ENCODE data around the gene CYP2U1.

The CYP2U1 gene

DNA sequence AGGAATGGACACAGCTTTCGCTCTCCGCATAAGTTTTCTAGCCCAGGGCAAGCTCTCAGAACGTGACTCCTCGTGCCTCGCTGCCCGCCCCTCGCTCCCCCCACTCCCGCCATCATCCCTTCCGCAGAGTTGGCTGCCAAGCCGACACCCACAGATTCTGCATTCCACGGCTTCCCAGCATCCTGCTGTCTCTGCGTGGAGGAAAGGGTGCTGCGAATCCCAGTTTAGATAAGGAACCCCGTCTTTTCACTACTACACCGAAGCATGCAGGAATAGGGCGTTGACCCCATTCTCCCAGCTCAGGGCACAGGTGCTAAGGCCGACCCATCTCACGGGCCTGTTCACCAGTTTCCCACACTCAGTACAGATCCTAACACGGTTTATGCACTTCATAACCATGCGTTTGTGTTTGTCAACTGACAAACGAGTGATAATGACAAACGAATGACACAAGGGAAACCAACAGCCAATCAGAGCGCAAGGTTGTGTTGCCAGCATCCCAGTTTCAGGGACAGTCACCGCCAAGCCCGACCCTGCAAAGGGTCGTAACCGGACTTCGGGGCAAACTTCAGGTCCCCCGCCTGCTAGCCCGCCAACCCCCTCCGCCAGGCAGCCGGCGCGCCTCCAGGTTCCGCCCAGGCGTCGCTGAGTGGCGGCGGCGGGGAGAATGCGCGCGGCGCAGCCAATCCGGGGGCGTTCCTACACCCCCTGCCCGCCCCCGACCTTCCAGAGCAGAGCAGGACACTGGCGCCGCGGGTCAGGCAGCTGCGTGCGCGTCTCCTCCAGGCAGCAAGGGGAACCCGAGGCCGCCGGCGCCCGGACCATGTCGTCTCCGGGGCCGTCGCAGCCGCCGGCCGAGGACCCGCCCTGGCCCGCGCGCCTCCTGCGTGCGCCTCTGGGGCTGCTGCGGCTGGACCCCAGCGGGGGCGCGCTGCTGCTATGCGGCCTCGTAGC lies at the start of gene CYP2U1:
Gene CYP2U1, plus strand, starts transcription at position 729 of the 954 bp plus-strand sequence. Its CDS starts 95 bp downstream, at position 824.
- TF ChIP-seq, protein P1, sequence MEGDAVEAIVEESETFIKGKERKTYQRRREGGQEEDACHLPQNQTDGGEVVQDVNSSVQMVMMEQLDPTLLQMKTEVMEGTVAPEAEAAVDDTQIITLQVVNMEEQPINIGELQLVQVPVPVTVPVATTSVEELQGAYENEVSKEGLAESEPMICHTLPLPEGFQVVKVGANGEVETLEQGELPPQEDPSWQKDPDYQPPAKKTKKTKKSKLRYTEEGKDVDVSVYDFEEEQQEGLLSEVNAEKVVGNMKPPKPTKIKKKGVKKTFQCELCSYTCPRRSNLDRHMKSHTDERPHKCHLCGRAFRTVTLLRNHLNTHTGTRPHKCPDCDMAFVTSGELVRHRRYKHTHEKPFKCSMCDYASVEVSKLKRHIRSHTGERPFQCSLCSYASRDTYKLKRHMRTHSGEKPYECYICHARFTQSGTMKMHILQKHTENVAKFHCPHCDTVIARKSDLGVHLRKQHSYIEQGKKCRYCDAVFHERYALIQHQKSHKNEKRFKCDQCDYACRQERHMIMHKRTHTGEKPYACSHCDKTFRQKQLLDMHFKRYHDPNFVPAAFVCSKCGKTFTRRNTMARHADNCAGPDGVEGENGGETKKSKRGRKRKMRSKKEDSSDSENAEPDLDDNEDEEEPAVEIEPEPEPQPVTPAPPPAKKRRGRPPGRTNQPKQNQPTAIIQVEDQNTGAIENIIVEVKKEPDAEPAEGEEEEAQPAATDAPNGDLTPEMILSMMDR (IDR thresholded peaks at IDR 0.05) = peak; percentile 17
- H3K4me3 ChIP-seq (ENCODE audit: low read depth in 1 of 2, low read length in 1 of 2) = peak within 1 kb of the TSS; percentile 50 to 68
- no peak within 1 kb of the TSS for H3K27ac ChIP-seq

DNA sequence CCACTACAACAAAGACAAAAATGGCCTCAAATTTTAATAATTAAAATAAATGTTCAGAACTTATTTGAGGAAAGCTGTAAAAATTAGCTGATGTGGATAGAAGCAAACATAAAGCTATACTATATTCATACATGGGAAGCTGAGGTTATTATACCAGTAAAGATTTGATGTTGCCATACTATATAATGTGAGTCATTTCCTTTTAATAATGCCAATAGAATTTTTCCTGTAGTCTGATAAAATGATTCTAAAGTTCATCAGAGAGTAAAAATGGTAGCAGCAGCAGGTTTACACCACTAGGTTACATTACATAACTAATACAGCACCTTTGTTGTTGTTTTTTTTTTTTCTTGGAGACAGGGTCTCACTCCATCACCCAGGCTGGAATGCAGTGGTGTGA lies 45.5 kb upstream of the CYP2U1 start:
- Histone ChIP-seq H3K4me1 (ENCODE audit: control insufficient read depth in 1 of 2, insufficient read depth in 1 of 2, low read depth in 1 of 2, low read length in 1 of 2) (no peaks in the 10 kb centered on the region), H3K36me3 (no peaks in the 10 kb centered on the region), H3K27ac (no peak overlapping the region), H3K27me3 (no peaks in the 10 kb centered on the region), H3K4me3 (ENCODE audit: low read depth in 1 of 2, low read length in 1 of 2) (no peak overlapping the region), H3K9me3 (no peaks in the 10 kb centered on the region)
- TF ChIP-seq, protein P1 (IDR thresholded peaks at IDR 0.05) = no peak

More for the DNA sequence above, at the start of gene CYP2U1:
- Histone ChIP-seq H3K27me3 (peaks cover 60% of the 10 kb centered on the region), H3K9me3 (no peaks in the 10 kb centered on the region), H3K4me1 (ENCODE audit: control insufficient read depth in 1 of 2, insufficient read depth in 1 of 2, low read depth in 1 of 2, low read length in 1 of 2) (peaks cover 14 to 17% of the 10 kb centered on the region in 2 experiments), H3K36me3 (no peaks in the 10 kb centered on the region)

DNA sequence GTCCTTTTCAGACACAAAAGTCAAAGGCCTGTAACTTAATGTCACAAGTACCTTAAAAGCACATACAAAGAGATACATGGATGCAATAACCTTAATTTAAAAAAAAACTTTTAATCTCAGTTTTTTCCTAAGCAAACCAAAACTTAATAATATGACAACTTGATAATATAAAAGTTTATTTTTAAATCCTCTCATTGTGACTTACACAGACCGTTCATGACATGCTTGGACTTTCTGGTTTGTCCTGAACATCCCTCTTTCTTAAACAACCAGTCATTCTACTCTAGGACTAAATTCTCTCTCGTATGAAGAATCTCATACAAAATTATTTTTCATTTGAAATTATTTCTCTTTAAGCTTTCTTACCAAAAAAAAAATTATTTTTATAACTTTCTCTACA lies 43.1 kb upstream of the CYP2U1 start:
- Histone ChIP-seq H3K27me3 (no peaks in the 10 kb centered on the region), H3K36me3 (no peaks in the 10 kb centered on the region), H3K27ac (no peak overlapping the region), H3K4me3 (ENCODE audit: low read depth in 1 of 2, low read length in 1 of 2) (no peak overlapping the region), H3K4me1 (ENCODE audit: control insufficient read depth in 1 of 2, insufficient read depth in 1 of 2, low read depth in 1 of 2, low read length in 1 of 2) (peaks cover under 1 to 4% of the 10 kb centered on the region in 2 experiments), H3K9me3 (no peaks in the 10 kb centered on the region)
- TF ChIP-seq, protein P1 (IDR thresholded peaks at IDR 0.05) = no peak

DNA sequence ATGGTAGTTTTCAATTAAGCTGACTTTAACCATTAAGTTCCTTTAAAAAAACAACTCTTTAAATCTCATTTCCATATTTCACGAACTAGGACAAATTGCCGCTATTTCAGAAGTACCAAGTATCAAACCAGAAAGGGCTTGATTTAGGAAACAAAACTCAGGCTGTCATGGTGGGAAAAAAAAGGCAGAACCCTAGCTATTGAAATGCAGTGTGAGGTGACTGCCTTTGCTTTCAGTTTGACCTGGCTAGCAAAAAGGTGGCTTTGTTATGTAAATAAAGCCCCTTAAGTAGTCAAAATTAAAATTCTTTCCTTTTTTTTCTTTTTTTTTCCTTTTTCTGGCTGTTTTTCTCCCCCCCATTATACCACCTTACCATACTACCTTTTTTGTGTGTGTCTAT lies 40.6 kb upstream of the CYP2U1 start:
- H3K27ac ChIP-seq = no peak overlapping the region
- TF ChIP-seq, protein P1 (IDR thresholded peaks at IDR 0.05) = no peak
- H3K4me3 ChIP-seq (ENCODE audit: low read depth in 1 of 2, low read length in 1 of 2) = no peak overlapping the region
- no peaks in the 10 kb centered on the region for H3K36me3 ChIP-seq
- H3K4me1 ChIP-seq (ENCODE audit: control insufficient read depth in 1 of 2, insufficient read depth in 1 of 2, low read depth in 1 of 2, low read length in 1 of 2) = peaks cover 6 to 10% of the 10 kb centered on the region in 2 experiments
- no peaks in the 10 kb centered on the region for H3K27me3 ChIP-seq
- H3K9me3 ChIP-seq = no peaks in the 10 kb centered on the region

DNA sequence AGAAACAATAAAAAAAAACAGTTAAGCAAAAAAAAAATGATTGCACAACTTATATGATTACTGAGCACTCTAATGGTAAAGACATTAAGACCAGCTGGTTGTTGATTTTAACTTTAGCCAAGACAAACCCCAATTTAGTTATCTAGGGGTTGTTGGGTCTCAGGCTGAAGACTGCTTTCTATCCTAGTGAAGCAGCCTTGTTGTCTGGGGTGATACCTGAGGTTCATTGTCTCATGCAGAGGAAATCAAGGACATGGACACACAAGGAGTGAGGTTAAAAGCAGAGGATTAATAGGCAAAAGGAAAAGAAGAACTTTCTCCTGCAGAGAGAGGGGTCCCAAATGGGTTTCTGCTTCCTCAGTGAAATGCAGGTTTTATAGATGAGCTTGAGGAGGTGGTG lies 40.0 kb upstream of the CYP2U1 start:
- peaks cover 6 to 10% of the 10 kb centered on the region in 2 experiments for H3K4me1 ChIP-seq (ENCODE audit: control insufficient read depth in 1 of 2, insufficient read depth in 1 of 2, low read depth in 1 of 2, low read length in 1 of 2)
- H3K36me3 ChIP-seq = no peaks in the 10 kb centered on the region
- no peaks in the 10 kb centered on the region for H3K27me3 ChIP-seq
- H3K4me3 ChIP-seq (ENCODE audit: low read depth in 1 of 2, low read length in 1 of 2) = no peak overlapping the region
- H3K9me3 ChIP-seq = no peaks in the 10 kb centered on the region
- H3K27ac ChIP-seq = no peak overlapping the region
- TF ChIP-seq, protein P1 (IDR thresholded peaks at IDR 0.05) = no peak

Measured in neutrophil (primary cell).